ENCODE measurements around the gene GPM6B. TPM values are rescaled to one million over a fixed set of nuclear protein-coding genes. Genes with fewer than 3 reads are reported as not detected.

GPM6B gene
- total RNA-seq (2012; rRNA removed): 4.2 and 5.9 TPM in 2 replicates
- 3.4 and 4.2 TPM in 2 replicates for polyA plus RNA-seq (2012; rRNA removed)
- polyA plus RNA-seq (2012; cell fraction: cytosol; rRNA removed): 1.7 and 1.9 TPM in 2 replicates
- polyA plus RNA-seq (2012; cell fraction: nucleus; rRNA removed; ENCODE audit: low replicate concordance): 0.37 and 1.2 TPM in 2 replicates
- percentile 22 among the genes with signal in this experiment for Bru-seq, nascent RNA
- BruChase-seq, experiment 1, labeled RNA remaining after a 6-hour chase: percentile 23 among the genes with signal in this experiment
- percentile 25 among the genes with signal in this experiment for BruChase-seq, experiment 2, labeled RNA remaining after a 2-hour chase
- long read RNA-seq, partial matches to known transcripts: 0 of 3 reads
- long read RNA-seq, other reads (novel, unspliced or antisense): 1 of 3 reads

- WGBS, 2 experiments (ENCODE audit: extremely low coverage in 2 of 2, insufficient read length in 1 of 2): 15% methylated on average over 3 of the region's 19 CpGs; no CpG with 5 or more reads in 1 of the 2 experiments
- Histone ChIP-seq H4K91ac (ENCODE audit: insufficient read depth, low read depth, low read length) (no peak within 1 kb of the TSS), H2BK5ac (ENCODE audit: low read depth, low read length, poor library complexity, severe bottlenecking) (no peak within 1 kb of the TSS), H3K9me1 (ENCODE audit: insufficient read depth, low read length) (no peaks in the 10 kb centered on the region), H3K36me3 (ENCODE audit: control insufficient read depth, insufficient read depth, low read length) (no peaks in the 10 kb centered on the region), H3K79me1 (ENCODE audit: low read depth in 1 of 2, low read length in 2 of 2) (no peaks in the 10 kb centered on the region), H3K4ac (ENCODE audit: low read depth, low read length) (no peak within 1 kb of the TSS), H3K4me1 (ENCODE audit: control insufficient read depth, insufficient read depth, low read length) (no peaks in the 10 kb centered on the region), H2AFZ (replicated peaks; ENCODE audit: low read length, poor library complexity) (no peak within 1 kb of the TSS), H3K56ac (ENCODE audit: extremely low read depth, insufficient read depth, low read length) (no peak within 1 kb of the TSS), H4K5ac (ENCODE audit: low read depth, low read length) (no peak within 1 kb of the TSS), H2BK15ac (ENCODE audit: low read depth, low read length) (no peak within 1 kb of the TSS), H2AK5ac (ENCODE audit: low read depth, low read length) (no peak within 1 kb of the TSS), H4K20me1 (ENCODE audit: insufficient read depth, low read length) (no peaks in the 10 kb centered on the region), H4K8ac (ENCODE audit: low read depth in 2 of 2, low read length in 2 of 2) (no peak within 1 kb of the TSS), H2BK120ac (ENCODE audit: low read depth, low read length) (no peak within 1 kb of the TSS), H3K23ac (ENCODE audit: low read depth, low read length) (no peak within 1 kb of the TSS), H3K4me2 (ENCODE audit: low read depth, low read length) (no peak within 1 kb of the TSS), H3K18ac (ENCODE audit: low read depth, low read length) (no peak within 1 kb of the TSS), H2AK9ac (replicated peaks; ENCODE audit: low read depth, low read length, poor library complexity) (no peak within 1 kb of the TSS), H3K27me3 (ENCODE audit: control insufficient read depth, insufficient read depth, low read length) (peaks cover 11% of the 10 kb centered on the region), H2BK20ac (ENCODE audit: low read depth, low read length) (no peak within 1 kb of the TSS), H3K9ac (ENCODE audit: low read depth, low read length) (no peak within 1 kb of the TSS), H3K14ac (replicated peaks; ENCODE audit: low read depth, low read length) (no peak within 1 kb of the TSS), H3K27ac (ENCODE audit: insufficient read depth, low read length) (no peak within 1 kb of the TSS), H3K9me3 (ENCODE audit: control insufficient read depth, insufficient read depth, low read length) (no peaks in the 10 kb centered on the region), H3K4me3 (ENCODE audit: insufficient read depth, low read depth, low read length) (no peak within 1 kb of the TSS)
- DNase-seq (no peak), ATAC-seq (ENCODE audit: low read depth) (no peak)
- intact Hi-C loops (cut with micrococcal nuclease): no loop called here
- ChIA-PET POLR2A (ENCODE audit: unreplicated experiment) (no interaction called here), CTCF (no interaction called here)
- no TSS peak for BruUV-seq (replicated peaks)
- TF ChIP-seq RFX5 (IDR thresholded peaks at IDR 0.05; ENCODE audit: low read depth, low read length) (no peak), RCOR1 (IDR thresholded peaks at IDR 0.05; ENCODE audit: insufficient replicate concordance, low read length) (no peak), MXI1 (IDR thresholded peaks at IDR 0.05; ENCODE audit: borderline replicate concordance, low read depth, low read length) (no peak)
- dilution Hi-C loops (cut with HindIII; ENCODE audit: low sequenced_read_pairs, unreplicated experiment): no loop called here
- in situ Hi-C loops (cut with MboI; ENCODE audit: low sequenced_read_pairs): no loop called here
These were observed at the start of gene GPM6B for GRCh38 chrX:13816643-13817627. TSS of gene GPM6B (minus strand) at chrX:13817093. CDS start at chrX:13816904, 189 bp downstream.

All from IMR-90 (cell line).